ENCODE data around the gene CST5.
"Not testable (repeated sequence)": the region's sequence is repeated elsewhere in the genome, so short reads cannot be mapped to it uniquely, and the experiment has no call there.

The CST5 gene

GRCh38 chr20:23917024-23917725, 37.6 kb upstream of the CST5 start:
- no peak for TF ChIP-seq CTCF (IDR thresholded peaks at IDR 0.05; ENCODE audit: low read depth, low read length)
- H3K4me3 ChIP-seq (replicated peaks in 1 of 2; ENCODE audit: low read depth in 2 of 2, low read length in 2 of 2): no peak overlapping the region
- DNase-seq (ENCODE audit: low read depth in 2 of 2): no peak

GRCh38 chr20:23915844-23916243, 36.3 kb upstream of the CST5 start:
- DNase-seq (ENCODE audit: low read depth in 2 of 2): no peak
- TF ChIP-seq CTCF (IDR thresholded peaks at IDR 0.05; ENCODE audit: low read depth, low read length): no peak
- no peak overlapping the region for H3K4me3 ChIP-seq (replicated peaks in 1 of 2; ENCODE audit: low read depth in 2 of 2, low read length in 2 of 2)

GRCh38 chr20:23914469-23914868, 34.9 kb upstream of the CST5 start:
- H3K4me3 ChIP-seq (replicated peaks in 1 of 2; ENCODE audit: low read depth in 2 of 2, low read length in 2 of 2); DNase-seq (ENCODE audit: low read depth in 2 of 2): not testable (repeated sequence)

GRCh38 chr20:23910210-23910609, 30.7 kb upstream of the CST5 start:
- DNase-seq (ENCODE audit: low read depth in 2 of 2): no peak
- TF ChIP-seq CTCF (IDR thresholded peaks at IDR 0.05; ENCODE audit: low read depth, low read length): no peak
- no peak overlapping the region for H3K4me3 ChIP-seq (replicated peaks in 1 of 2; ENCODE audit: low read depth in 2 of 2, low read length in 2 of 2)

GRCh38 chr20:23909390-23909789, 29.8 kb upstream of the CST5 start:
- no peak for TF ChIP-seq CTCF (IDR thresholded peaks at IDR 0.05; ENCODE audit: low read depth, low read length)
- H3K4me3 ChIP-seq (replicated peaks in 1 of 2; ENCODE audit: low read depth in 2 of 2, low read length in 2 of 2): no peak overlapping the region
- DNase-seq (ENCODE audit: low read depth in 2 of 2): no peak

GRCh38 chr20:23907579-23907978, 28.0 kb upstream of the CST5 start:
- DNase-seq (ENCODE audit: low read depth in 2 of 2): no peak
- H3K4me3 ChIP-seq (replicated peaks in 1 of 2; ENCODE audit: low read depth in 2 of 2, low read length in 2 of 2): no peak overlapping the region
- TF ChIP-seq CTCF (IDR thresholded peaks at IDR 0.05; ENCODE audit: low read depth, low read length): no peak

GRCh38 chr20:23902396-23902795, 22.8 kb upstream of the CST5 start:
- not testable (repeated sequence) for H3K4me3 ChIP-seq (replicated peaks in 1 of 2; ENCODE audit: low read depth in 2 of 2, low read length in 2 of 2); DNase-seq (ENCODE audit: low read depth in 2 of 2)

GRCh38 chr20:23890867-23891266, 11.3 kb upstream of the CST5 start:
- H3K4me3 ChIP-seq (replicated peaks in 1 of 2; ENCODE audit: low read depth in 2 of 2, low read length in 2 of 2); DNase-seq (ENCODE audit: low read depth in 2 of 2): not testable (repeated sequence)
